ENCODE measurements around the gene POLA1.

GRCh38 chrX:24828600-24828999 is 134.9 kb downstream of the POLA1 start:
- TF ChIP-seq POLR2AphosphoS5 (IDR thresholded peaks at IDR 0.05) (no peak), CTCF (IDR thresholded peaks at IDR 0.05) (no peak), POLR2A (IDR thresholded peaks at IDR 0.05; ENCODE audit: low read depth) (no peak)
